K562 treated with DMSO at 1 percent for 4 hours (cell line): ENCODE measurements around the gene FNBP1. TPM values are rescaled to one million over a fixed set of nuclear protein-coding genes. Genes with fewer than 3 reads are reported as not detected.

Experiments
- total RNA-seq: library from RNA; unstranded; fragments of 300-600 nt; gene quantifications from 2 replicates; pipeline ENCODE4 v1.2.3, GENCODE V29; 2022; ENCODE audit not compliant: insufficient read depth

Gene FNBP1
- 11.8 and 12.9 TPM in 2 replicates for total RNA-seq

DNA sequence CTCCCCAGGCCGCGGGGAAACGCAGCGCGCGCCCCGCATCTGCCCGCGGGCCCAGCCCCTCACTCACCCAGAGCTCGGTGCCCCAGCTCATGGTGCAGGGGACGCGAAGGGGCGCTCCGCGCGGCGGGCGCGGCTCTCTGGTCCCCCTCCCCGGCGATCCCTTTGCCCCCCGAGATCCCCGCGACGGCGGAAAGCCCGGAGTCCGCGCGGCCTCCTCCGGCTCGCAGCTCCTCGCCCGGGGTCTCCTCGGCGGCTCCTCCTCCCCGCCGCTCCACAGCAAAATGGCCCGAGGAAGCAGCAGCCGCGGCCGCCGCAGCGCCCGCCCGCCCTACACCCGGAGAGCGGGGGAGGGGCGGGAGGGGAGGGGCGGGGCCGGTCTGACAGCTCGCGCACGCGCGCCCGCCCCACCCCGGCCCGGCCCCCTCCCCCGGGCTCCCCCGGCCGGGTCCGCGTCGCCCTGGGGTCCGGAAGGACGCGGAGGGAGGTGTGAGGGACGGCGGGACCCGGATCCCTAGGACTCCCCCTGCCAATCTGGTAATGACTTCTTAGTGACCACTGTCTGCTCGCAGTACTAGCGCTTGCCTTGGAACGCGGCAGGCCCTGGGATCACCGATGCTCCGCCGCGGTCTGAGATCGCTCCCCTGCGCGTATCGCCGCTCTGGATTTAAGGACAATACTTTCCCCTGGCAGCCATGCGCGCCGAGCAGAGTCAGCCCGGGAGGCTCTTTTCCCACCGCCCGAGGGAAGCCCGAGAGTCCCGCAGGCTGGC, at the start of gene FNBP1:
TSS of gene FNBP1 (minus strand) at position 305 of the 769 bp plus-strand sequence. CDS start at position 91, 214 bp downstream.

DNA sequence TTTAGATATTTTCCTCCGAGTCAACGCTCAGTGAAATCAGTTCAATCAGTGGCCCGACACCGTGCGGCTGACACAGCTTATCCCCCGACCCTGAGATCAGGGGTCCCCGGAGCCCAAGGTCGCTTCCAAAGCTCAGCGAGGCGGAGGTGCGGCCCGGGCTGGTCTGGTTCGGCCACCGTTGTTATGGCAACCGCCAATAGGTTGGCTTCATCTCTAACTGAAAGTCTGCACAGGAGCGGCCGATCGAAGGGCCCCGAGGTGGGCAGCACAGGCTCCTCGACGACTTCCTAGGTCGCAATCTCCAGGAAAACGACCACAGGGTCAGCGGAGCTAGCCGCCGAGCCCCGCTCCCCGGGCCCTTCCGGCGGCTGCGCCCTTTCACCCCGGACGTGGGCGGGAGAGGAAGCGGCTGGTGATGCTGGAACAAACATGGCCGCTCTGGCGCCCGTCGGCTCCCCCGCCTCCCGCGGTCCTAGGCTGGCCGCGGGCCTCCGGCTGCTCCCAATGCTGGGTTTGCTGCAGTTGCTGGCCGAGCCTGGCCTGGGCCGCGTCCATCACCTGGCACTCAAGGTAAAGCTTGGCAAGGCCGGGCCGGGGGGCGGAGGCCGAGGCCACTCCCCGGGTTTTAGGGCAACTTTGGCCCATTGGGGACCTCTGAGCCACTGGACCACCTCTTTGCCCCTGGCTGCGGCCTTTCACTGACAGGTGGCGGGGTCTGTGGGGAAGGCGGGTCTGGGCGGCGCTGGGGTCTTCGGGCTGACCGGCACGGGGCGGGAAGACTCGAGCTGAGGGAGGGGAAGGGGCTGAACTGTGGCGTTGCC, 10.7 kb upstream of the FNBP1 start, which contains the start of gene GPR107:
TSS of gene GPR107 (plus strand) at position 403 of the 821 bp plus-strand sequence. CDS start at position 430, 27 bp downstream.

Other genes starting within 250 kb of the FNBP1 start
- 34.9 and 37.9 TPM in 2 replicates for gene TOR1B, start 240.0 kb downstream of the FNBP1 start, total RNA-seq
- 45.0 and 57.8 TPM in 2 replicates for gene TOR1A, start 219.1 kb downstream of the FNBP1 start, total RNA-seq
- gene C9orf78, start 207.9 kb downstream of the FNBP1 start, total RNA-seq, result 91.3 and 92.2 TPM in 2 replicates
- 93.8 and 95.0 TPM in 2 replicates for gene USP20, start 207.7 kb downstream of the FNBP1 start, total RNA-seq
- gene GPR107, start 10.7 kb upstream of the FNBP1 start, total RNA-seq, result 22.8 and 26.2 TPM in 2 replicates
- 4.3 and 4.8 TPM in 2 replicates for gene NCS1, start 129.2 kb upstream of the FNBP1 start, total RNA-seq
- gene HMCN2, start 222.6 kb upstream of the FNBP1 start, total RNA-seq, result not detected in 2 replicates